Ovary (tissue), 3 donors: Measurements from ENCODE around the gene ZNF699.

ENCODE experiments used
- EP300 ChIP-seq: sonication (generic); formaldehyde crosslinking; IDR thresholded peaks from one replicate; pipeline ENCODE4 v1.6.1; 2017; ENCODE audit warnings: antibody characterized with exemption
- POLR2A ChIP-seq: fragments of 450-650 bp; IDR thresholded peaks from one replicate; pipeline ENCODE4 v1.6.1; 2017; ENCODE audit warnings: antibody characterized with exemption, mild to moderate bottlenecking, moderate library complexity
- TF ChIP-seq, protein P1 (sequence below), 3 donors: fragments of 450-650 bp in 2 of 3; fragments of 200-600 bp in 1 of 3; IDR thresholded peaks; one replicate each; pipeline versions ENCODE4 v1.5.1 to v1.8.0; 2016 to 2022; ENCODE audit warnings: antibody characterized with exemption in 3 of 3, mild to moderate bottlenecking in 1 of 3
- donor health status: DM: no; HTN: no; CAD: no.

DNA sequence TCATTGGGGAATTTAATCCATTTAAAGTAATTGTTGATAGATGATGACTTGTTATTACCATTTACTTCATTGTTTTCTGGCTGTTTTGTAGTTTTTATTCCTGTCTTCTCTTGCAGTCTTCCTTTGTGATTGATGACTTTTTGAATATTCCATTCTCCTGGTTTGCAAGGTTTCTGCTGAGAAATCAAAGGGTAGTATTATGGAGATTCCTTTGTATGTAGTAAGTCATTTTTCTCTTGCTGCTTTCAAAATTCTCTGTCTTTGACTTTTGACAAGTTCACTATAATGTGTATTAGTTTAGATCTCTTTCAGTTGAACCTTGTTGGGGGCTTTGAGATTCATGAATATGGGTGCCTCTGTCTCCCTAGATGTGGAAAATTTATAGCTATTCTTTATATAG is 20.4 kb upstream of the ZNF699 start:
- TF ChIP-seq, protein P1, sequence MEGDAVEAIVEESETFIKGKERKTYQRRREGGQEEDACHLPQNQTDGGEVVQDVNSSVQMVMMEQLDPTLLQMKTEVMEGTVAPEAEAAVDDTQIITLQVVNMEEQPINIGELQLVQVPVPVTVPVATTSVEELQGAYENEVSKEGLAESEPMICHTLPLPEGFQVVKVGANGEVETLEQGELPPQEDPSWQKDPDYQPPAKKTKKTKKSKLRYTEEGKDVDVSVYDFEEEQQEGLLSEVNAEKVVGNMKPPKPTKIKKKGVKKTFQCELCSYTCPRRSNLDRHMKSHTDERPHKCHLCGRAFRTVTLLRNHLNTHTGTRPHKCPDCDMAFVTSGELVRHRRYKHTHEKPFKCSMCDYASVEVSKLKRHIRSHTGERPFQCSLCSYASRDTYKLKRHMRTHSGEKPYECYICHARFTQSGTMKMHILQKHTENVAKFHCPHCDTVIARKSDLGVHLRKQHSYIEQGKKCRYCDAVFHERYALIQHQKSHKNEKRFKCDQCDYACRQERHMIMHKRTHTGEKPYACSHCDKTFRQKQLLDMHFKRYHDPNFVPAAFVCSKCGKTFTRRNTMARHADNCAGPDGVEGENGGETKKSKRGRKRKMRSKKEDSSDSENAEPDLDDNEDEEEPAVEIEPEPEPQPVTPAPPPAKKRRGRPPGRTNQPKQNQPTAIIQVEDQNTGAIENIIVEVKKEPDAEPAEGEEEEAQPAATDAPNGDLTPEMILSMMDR (IDR thresholded peaks at IDR 0.05): no peak
- TF ChIP-seq POLR2A: no peak
- TF ChIP-seq EP300: no peak
